CD8-positive, alpha-beta memory T cell (primary cell): ENCODE measurements around the gene ICAM5. TPM values are rescaled to one million over a fixed set of nuclear protein-coding genes. Genes with fewer than 3 reads are reported as not detected.

Experiments used
- CTCF ChIA-PET: fragments of 350-600 bp; sonication (Branson Sonifier 250); formaldehyde crosslinking; loops from one replicate; lab custom pipeline; 2021; ENCODE audit warnings: antibody characterized with exemption; lab: Charles Lee
- POLR2A ChIA-PET: fragments of 350-600 bp; sonication (Branson Sonifier 250); formaldehyde crosslinking; loops from one replicate; lab custom pipeline; 2021; ENCODE audit warnings: antibody characterized with exemption; lab: Charles Lee
- DNase-seq, 5 donors: peaks; one replicate each; pipeline versions ENCODE4 v3.0.0 to v3.0.0-alpha.2; 2020 to 2022; ENCODE audit warnings: mixed read lengths in 1 of 5
- H3K27ac ChIP-seq: one replicate; pipeline ENCODE4 v1.7.0; 2013; ENCODE audit warnings: low read depth, mild to moderate bottlenecking, low read length, moderate library complexity
- H3K27me3 ChIP-seq: 2 replicates; pipeline ENCODE4 v1.7.0; 2013; ENCODE audit warnings: low read length, mild to moderate bottlenecking; ENCODE audit not compliant: insufficient read depth, poor library complexity, severe bottlenecking
- H3K36me3 ChIP-seq: 2 replicates; pipeline ENCODE4 v1.7.0; 2013; ENCODE audit warnings: mild to moderate bottlenecking, low read length, moderate library complexity; ENCODE audit not compliant: insufficient read depth
- H3K4me1 ChIP-seq: 2 replicates; pipeline ENCODE4 v1.7.0; 2013; ENCODE audit warnings: mild to moderate bottlenecking, low read length, moderate library complexity; ENCODE audit not compliant: insufficient read depth
- H3K4me3 ChIP-seq: 2 replicates; pipeline ENCODE4 v1.7.0; 2013; ENCODE audit warnings: mild to moderate bottlenecking, low read length
- H3K9me3 ChIP-seq: 2 replicates; pipeline ENCODE4 v1.7.0; 2013; ENCODE audit warnings: mild to moderate bottlenecking, low read length
- H3K27ac Mint-ChIP-seq, 8 donors: one replicate each; pipeline ENCODE4 v1.8.0; 2020 to 2021; ENCODE audit warnings: mixed read lengths in 8 of 8, mild to moderate bottlenecking in 6 of 8, inconsistent platforms in 3 of 8, moderate library complexity in 3 of 8
- H3K27me3 Mint-ChIP-seq, 2 donors: one replicate each; pipeline ENCODE4 v1.8.0; 2020 to 2021; ENCODE audit warnings: mixed read lengths in 2 of 2, mild to moderate bottlenecking in 1 of 2, moderate library complexity in 1 of 2
- H3K36me3 Mint-ChIP-seq, 3 donors: one replicate each; pipeline ENCODE4 v1.8.0; 2020 to 2021; ENCODE audit warnings: mixed read lengths in 3 of 3, inconsistent platforms in 1 of 3, mild to moderate bottlenecking in 1 of 3
- H3K4me1 Mint-ChIP-seq, 3 donors: one replicate each; pipeline ENCODE4 v1.8.0; 2020 to 2021; ENCODE audit warnings: mixed read lengths in 3 of 3, inconsistent platforms in 1 of 3, mild to moderate bottlenecking in 1 of 3
- H3K4me3 Mint-ChIP-seq, 7 donors: one replicate each; pipeline ENCODE4 v1.8.0; 2020 to 2021; ENCODE audit warnings: mixed read lengths in 7 of 7, mild to moderate bottlenecking in 6 of 7, moderate library complexity in 4 of 7, inconsistent platforms in 2 of 7
- H3K9me3 Mint-ChIP-seq, 5 donors: one replicate each; pipeline ENCODE4 v1.8.0; 2020 to 2022; ENCODE audit warnings: mixed read lengths in 5 of 5, mild to moderate bottlenecking in 3 of 5, moderate library complexity in 2 of 5, inconsistent platforms in 1 of 5
- polyA plus RNA-seq: library from polyadenylated mRNA; unstranded; fragments of 300-500 nt; fragmentation: Illumina TruSeq; gene quantifications from one replicate; pipeline ENCODE4 v1.2.3, GENCODE V29; 2021
- total RNA-seq, 2 experiments: library from RNA; stranded (reverse); gene quantifications; one replicate each; pipeline ENCODE4 v1.2.3, GENCODE V29; 2021

The ICAM5 gene
- total and polyA plus RNA-seq, 3 experiments from 2014 or later, result 1.8 to 2.0 TPM; not detected in 1

- H3K27ac Mint-ChIP-seq, result peak overlapping the region; percentile 26 to 99 (median 97)
- H3K4me1 Mint-ChIP-seq, result peaks cover 14 to 46% (median 16%) of the 10 kb centered on the region in 3 donors
- H3K27me3 Mint-ChIP-seq, result no peaks in the 10 kb centered on the region
- H3K36me3 Mint-ChIP-seq, result peaks cover 9 to 50% (median 11%) of the 10 kb centered on the region in 3 donors
- H3K4me3 ChIP-seq, result peak overlapping the region; percentile 98
- H3K36me3 ChIP-seq, result peaks cover 24% of the 10 kb centered on the region
- peak overlapping the region; percentile 87 for H3K27ac ChIP-seq
- no peaks in the 10 kb centered on the region for H3K9me3 Mint-ChIP-seq
- CTCF ChIA-PET, result no interaction called here
- peak overlapping the region; percentile 96 to 100 (median 99) for H3K4me3 Mint-ChIP-seq
- POLR2A ChIA-PET, result interaction anchor here (0.6 to 1.9 kb wide), 2 partner anchors 156 kb away, joined by 3 to 6 read pairs; no protein-coding TSS in a partner anchor
- H3K4me1 ChIP-seq, result peaks cover 12% of the 10 kb centered on the region
- H3K27me3 ChIP-seq, result no peaks in the 10 kb centered on the region
- DNase-seq, result no peak
- no peaks in the 10 kb centered on the region for H3K9me3 ChIP-seq
Observed at GRCh38 chr19:10252707-10253106, 37.0 kb upstream of the ICAM5 start.

- peaks cover 14 to 53% (median 16%) of the 10 kb centered on the region in 3 donors for H3K4me1 Mint-ChIP-seq
- peaks cover 34% of the 10 kb centered on the region for H3K36me3 ChIP-seq
- no peaks in the 10 kb centered on the region for H3K27me3 Mint-ChIP-seq
- H3K27me3 ChIP-seq, result no peaks in the 10 kb centered on the region
- H3K9me3 Mint-ChIP-seq, result no peaks in the 10 kb centered on the region
- H3K36me3 Mint-ChIP-seq, result peaks cover 9 to 63% (median 14%) of the 10 kb centered on the region in 3 donors
- CTCF ChIA-PET, result interaction anchor here (0.6 to 1.0 kb wide), 3 partner anchors 15 to 134 kb away, joined by 3 to 4 read pairs (median 3); no protein-coding TSS in a partner anchor
- no peak overlapping the region for H3K27ac ChIP-seq
- H3K9me3 ChIP-seq, result no peaks in the 10 kb centered on the region
- POLR2A ChIA-PET, result no interaction called here
- peaks cover 12% of the 10 kb centered on the region for H3K4me1 ChIP-seq
- no peak for DNase-seq
- H3K4me3 ChIP-seq, result no peak overlapping the region
- peak overlapping the region in 5 of 7 donors; percentile 35 to 99 (median 54) for H3K4me3 Mint-ChIP-seq
- peak overlapping the region in 1 of 8 donors; percentile 22 for H3K27ac Mint-ChIP-seq
Observed at GRCh38 chr19:10254244-10254643, 35.5 kb upstream of the ICAM5 start.

GRCh38 chr19:10255358-10255757 lies 34.4 kb upstream of the ICAM5 start:
- CTCF ChIA-PET, result no interaction called here
- Histone ChIP-seq H3K27ac (no peak overlapping the region), H3K36me3 (peaks cover 34% of the 10 kb centered on the region), H3K27me3 (no peaks in the 10 kb centered on the region), H3K4me1 (peaks cover 12% of the 10 kb centered on the region), H3K4me3 (no peak overlapping the region), H3K9me3 (no peaks in the 10 kb centered on the region)
- peaks cover 11 to 52% (median 12%) of the 10 kb centered on the region in 3 donors for H3K4me1 Mint-ChIP-seq
- DNase-seq, result no peak
- peaks cover 9 to 68% (median 14%) of the 10 kb centered on the region in 3 donors for H3K36me3 Mint-ChIP-seq
- peak overlapping the region in 5 of 8 donors; percentile 47 to 82 (median 64) for H3K27ac Mint-ChIP-seq
- POLR2A ChIA-PET, result no interaction called here
- peak overlapping the region in 2 of 7 donors; percentile 24 to 58 for H3K4me3 Mint-ChIP-seq
- no peaks in the 10 kb centered on the region for H3K27me3 Mint-ChIP-seq
- no peaks in the 10 kb centered on the region for H3K9me3 Mint-ChIP-seq

- DNase-seq, result no peak
- Histone ChIP-seq H3K4me3 (no peak overlapping the region), H3K9me3 (no peaks in the 10 kb centered on the region), H3K4me1 (peaks cover 8% of the 10 kb centered on the region), H3K27ac (no peak overlapping the region), H3K36me3 (peaks cover 34% of the 10 kb centered on the region), H3K27me3 (no peaks in the 10 kb centered on the region)
- POLR2A ChIA-PET, result no interaction called here
- H3K4me1 Mint-ChIP-seq, result peaks cover 10 to 46% (median 10%) of the 10 kb centered on the region in 3 donors
- H3K9me3 Mint-ChIP-seq, result no peaks in the 10 kb centered on the region
- CTCF ChIA-PET, result interaction anchor here (1.1 to 1.6 kb wide), 3 partner anchors 16 to 326 kb away, joined by 3 to 5 read pairs (median 3); no protein-coding TSS in a partner anchor
- H3K27me3 Mint-ChIP-seq, result no peaks in the 10 kb centered on the region
- no peak overlapping the region for H3K4me3 Mint-ChIP-seq
- H3K36me3 Mint-ChIP-seq, result peaks cover 9 to 68% (median 14%) of the 10 kb centered on the region in 3 donors
- peak overlapping the region in 1 of 8 donors; percentile 84 for H3K27ac Mint-ChIP-seq
Observed at GRCh38 chr19:10256551-10256950, 33.2 kb upstream of the ICAM5 start.

GRCh38 chr19:10256970-10257615 lies 32.7 kb upstream of the ICAM5 start:
- Mint-ChIP-seq H3K4me1 (peaks cover 6 to 40% (median 7%) of the 10 kb centered on the region in 3 donors), H3K36me3 (peaks cover 9 to 62% (median 14%) of the 10 kb centered on the region in 3 donors), H3K4me3 (peak overlapping the region in 1 of 7 donors; percentile 17), H3K27ac (peak overlapping the region in 3 of 8 donors; percentile 1 to 67 (median 47)), H3K9me3 (no peaks in the 10 kb centered on the region), H3K27me3 (no peaks in the 10 kb centered on the region)
- Histone ChIP-seq H3K4me3 (no peak overlapping the region), H3K27me3 (no peaks in the 10 kb centered on the region), H3K36me3 (peaks cover 34% of the 10 kb centered on the region), H3K9me3 (no peaks in the 10 kb centered on the region), H3K4me1 (peaks cover 8% of the 10 kb centered on the region), H3K27ac (no peak overlapping the region)
- ChIA-PET CTCF (interaction anchor here (1.1 to 4.0 kb wide), 7 partner anchors 8 to 326 kb away, joined by 3 to 61 read pairs (median 5); partner anchors contain the start of gene TYK2), POLR2A (no interaction called here)
- no peak for DNase-seq

- Histone ChIP-seq H3K36me3 (peaks cover 34% of the 10 kb centered on the region), H3K27ac (no peak overlapping the region), H3K9me3 (no peaks in the 10 kb centered on the region), H3K4me1 (no peaks in the 10 kb centered on the region), H3K27me3 (no peaks in the 10 kb centered on the region), H3K4me3 (no peak overlapping the region)
- Mint-ChIP-seq H3K9me3 (no peaks in the 10 kb centered on the region), H3K4me3 (peak overlapping the region in 1 of 7 donors; percentile 17), H3K27me3 (no peaks in the 10 kb centered on the region), H3K27ac (peak overlapping the region in 2 of 8 donors; percentile 27 to 95), H3K4me1 (peaks cover 0 to 31% (median 2%) of the 10 kb centered on the region in 3 donors), H3K36me3 (peaks cover 9 to 56% (median 14%) of the 10 kb centered on the region in 3 donors)
- ChIA-PET POLR2A (interaction anchor here (0.6 to 1.0 kb wide), 3 partner anchors 24 to 131 kb away, joined by 4 to 6 read pairs (median 4); no protein-coding TSS in a partner anchor), CTCF (interaction anchor here (0.6 to 4.2 kb wide), 39 partner anchors 9 to 328 kb away, joined by 3 to 61 read pairs (median 4); partner anchors contain the start of genes CDC37, ICAM1, ICAM5 and P2RY11)
- no peak for DNase-seq
Observed at GRCh38 chr19:10258080-10258710, 31.6 kb upstream of the ICAM5 start.

GRCh38 chr19:10259162-10259905 lies 30.4 kb upstream of the ICAM5 start:
- H3K27me3 ChIP-seq, result no peaks in the 10 kb centered on the region
- DNase-seq, result peak; percentile 77 to 91 (median 79)
- H3K9me3 ChIP-seq, result no peaks in the 10 kb centered on the region
- H3K27me3 Mint-ChIP-seq, result no peaks in the 10 kb centered on the region
- H3K27ac Mint-ChIP-seq, result peak overlapping the region in 3 of 8 donors; percentile 12 to 95 (median 38)
- peaks cover 9 to 49% (median 12%) of the 10 kb centered on the region in 3 donors for H3K36me3 Mint-ChIP-seq
- ChIA-PET CTCF (interaction anchor here (0.6 to 4.2 kb wide), 37 partner anchors 10 to 329 kb away, joined by 3 to 61 read pairs (median 4); partner anchors contain the start of genes CDC37, ICAM1, ICAM5 and RAVER1), POLR2A (interaction anchor here (0.6 to 1.0 kb wide), 3 partner anchors 26 to 1125 kb away, joined by 3 to 6 read pairs (median 4); partner anchors contain the start of gene EPOR)
- no peak overlapping the region for H3K27ac ChIP-seq
- H3K4me3 Mint-ChIP-seq, result peak overlapping the region in 1 of 7 donors; percentile 81
- no peak overlapping the region for H3K4me3 ChIP-seq
- no peaks in the 10 kb centered on the region for H3K4me1 ChIP-seq
- no peaks in the 10 kb centered on the region for H3K9me3 Mint-ChIP-seq
- H3K36me3 ChIP-seq, result peaks cover 30% of the 10 kb centered on the region
- peaks cover 0 to 23% (median 0%) of the 10 kb centered on the region in 3 donors for H3K4me1 Mint-ChIP-seq
